Hepatocyte (in vitro differentiated cells): ENCODE measurements around the gene WDR54.

Source experiments
- EZH2 ChIP-seq: fragments of 200-600 bp; sonication (generic); IDR thresholded peaks from 2 replicates; pipeline ENCODE4 v1.6.1; 2016; ENCODE audit warnings: antibody characterized with exemption, mild to moderate bottlenecking, borderline replicate concordance
- TF ChIP-seq, protein P1 (sequence below): fragments of 200-600 bp; sonication (generic); IDR thresholded peaks from 2 replicates; pipeline ENCODE4 v1.5.1; 2016; ENCODE audit warnings: antibody characterized with exemption, mild to moderate bottlenecking; ENCODE audit not compliant: poor library complexity

DNA sequence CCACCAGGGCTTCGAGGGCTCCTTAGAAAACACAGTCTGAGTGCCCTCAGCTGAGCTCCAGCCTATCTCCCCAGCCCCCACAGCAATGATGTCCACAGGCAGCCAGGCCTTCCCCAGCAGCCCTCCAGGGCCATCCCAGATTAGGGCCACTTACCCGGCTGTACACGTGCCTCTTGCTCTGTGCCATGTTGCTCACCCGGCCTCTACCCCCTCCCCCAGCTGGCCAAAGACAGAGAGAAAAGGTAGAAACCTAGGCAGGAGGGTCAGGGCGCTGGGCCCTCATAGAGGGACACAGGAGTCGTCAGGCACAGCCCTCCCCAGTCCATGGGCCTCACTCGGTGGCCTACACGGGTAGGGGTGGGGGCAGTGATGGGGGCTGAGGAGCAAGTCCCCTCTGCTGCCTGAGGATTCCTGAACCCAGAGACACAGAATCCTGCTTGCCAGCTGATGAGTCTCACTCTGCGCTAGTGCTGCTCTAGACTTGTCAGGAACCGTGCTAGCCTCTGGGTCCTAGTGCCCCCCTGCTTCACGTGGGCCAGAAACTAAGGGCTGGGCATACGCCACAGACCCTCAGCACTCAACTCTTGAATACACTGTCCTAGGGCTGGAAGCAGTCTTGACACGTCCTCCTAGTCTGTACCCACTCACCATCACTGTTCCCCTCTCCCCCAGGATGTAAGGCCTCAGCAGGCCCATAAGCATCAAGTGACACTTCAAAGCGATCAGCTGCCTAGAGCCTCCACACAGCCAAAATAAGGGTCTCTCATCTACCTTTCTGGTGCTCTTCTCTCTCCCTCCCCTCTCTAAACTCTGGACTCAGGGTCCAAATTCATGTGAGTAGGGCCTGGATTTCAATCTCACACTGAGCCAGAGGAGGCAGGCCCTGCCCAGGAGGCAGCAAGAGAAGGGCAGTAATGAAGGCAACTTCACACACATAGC lies 41.4 kb upstream of the WDR54 start, which contains the start of gene DCTN1:
- TF ChIP-seq, protein P1, sequence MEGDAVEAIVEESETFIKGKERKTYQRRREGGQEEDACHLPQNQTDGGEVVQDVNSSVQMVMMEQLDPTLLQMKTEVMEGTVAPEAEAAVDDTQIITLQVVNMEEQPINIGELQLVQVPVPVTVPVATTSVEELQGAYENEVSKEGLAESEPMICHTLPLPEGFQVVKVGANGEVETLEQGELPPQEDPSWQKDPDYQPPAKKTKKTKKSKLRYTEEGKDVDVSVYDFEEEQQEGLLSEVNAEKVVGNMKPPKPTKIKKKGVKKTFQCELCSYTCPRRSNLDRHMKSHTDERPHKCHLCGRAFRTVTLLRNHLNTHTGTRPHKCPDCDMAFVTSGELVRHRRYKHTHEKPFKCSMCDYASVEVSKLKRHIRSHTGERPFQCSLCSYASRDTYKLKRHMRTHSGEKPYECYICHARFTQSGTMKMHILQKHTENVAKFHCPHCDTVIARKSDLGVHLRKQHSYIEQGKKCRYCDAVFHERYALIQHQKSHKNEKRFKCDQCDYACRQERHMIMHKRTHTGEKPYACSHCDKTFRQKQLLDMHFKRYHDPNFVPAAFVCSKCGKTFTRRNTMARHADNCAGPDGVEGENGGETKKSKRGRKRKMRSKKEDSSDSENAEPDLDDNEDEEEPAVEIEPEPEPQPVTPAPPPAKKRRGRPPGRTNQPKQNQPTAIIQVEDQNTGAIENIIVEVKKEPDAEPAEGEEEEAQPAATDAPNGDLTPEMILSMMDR = no peak
- no peak for TF ChIP-seq EZH2
